HepG2 (cell line): ENCODE results near the gene SRXN1. TPM values are rescaled to one million over a fixed set of nuclear protein-coding genes. Genes with fewer than 3 reads are reported as not detected.
A peak's percentile ranks its signal among the peaks of the same experiment; 100 is the strongest.

Experiments
- ARNTL ChIP-seq: sonication (generic); formaldehyde crosslinking; IDR thresholded peaks from 2 replicates; pipeline ENCODE4 v1.4.0; 2020; ENCODE audit warnings: mild to moderate bottlenecking, missing genetic modification reagents
- BORCS8-MEF2B ChIP-seq: sonication (generic); formaldehyde crosslinking; IDR thresholded peaks from 2 replicates; pipeline ENCODE4 v1.8.0; 2022; ENCODE audit warnings: mild to moderate bottlenecking, missing genetic modification reagents
- CSRNP2 ChIP-seq: sonication (generic); formaldehyde crosslinking; conservative IDR thresholded peaks from 2 replicates; pipeline ENCODE4 v1.8.0; 2022; ENCODE audit warnings: low read depth, missing genetic modification reagents
- DR1 ChIP-seq: sonication (generic); formaldehyde crosslinking; IDR thresholded peaks from 2 replicates; pipeline ENCODE4 v1.8.0; 2021; ENCODE audit warnings: mild to moderate bottlenecking, missing genetic modification reagents, inconsistent platforms
- ELK4 ChIP-seq: sonication (generic); formaldehyde crosslinking; IDR thresholded peaks from 2 replicates; pipeline ENCODE4 v1.9.0; 2021; ENCODE audit warnings: missing genetic modification reagents, borderline replicate concordance
- HINFP ChIP-seq: sonication (generic); formaldehyde crosslinking; IDR thresholded peaks from 2 replicates; pipeline ENCODE4 v1.4.0; 2020; ENCODE audit warnings: low read depth, mild to moderate bottlenecking, missing genetic modification reagents
- IKZF4 ChIP-seq: sonication (generic); formaldehyde crosslinking; IDR thresholded peaks from 2 replicates; pipeline ENCODE4 v1.5.1; 2020; ENCODE audit warnings: borderline replicate concordance, mild to moderate bottlenecking, low read depth, missing genetic modification reagents; ENCODE audit errors: not compliant biosample characterization
- MEIS1 ChIP-seq: sonication (generic); formaldehyde crosslinking; IDR thresholded peaks from 2 replicates; pipeline ENCODE4 v1.9.0; 2021; ENCODE audit warnings: mild to moderate bottlenecking, missing genetic modification reagents, moderate library complexity, borderline replicate concordance
- NFRKB ChIP-seq: fragments of 450-650 bp; IDR thresholded peaks from 2 replicates; pipeline ENCODE4 v1.6.1; 2017
- PHF21A ChIP-seq: sonication (generic); formaldehyde crosslinking; IDR thresholded peaks from 2 replicates; pipeline ENCODE4 v1.5.0; 2020; ENCODE audit warnings: mild to moderate bottlenecking, missing genetic modification reagents
- SMAD3 ChIP-seq: sonication (generic); formaldehyde crosslinking; IDR thresholded peaks from 2 replicates; pipeline ENCODE4 v1.4.0; 2020; ENCODE audit warnings: missing genetic modification reagents
- SP140L ChIP-seq: sonication (generic); formaldehyde crosslinking; IDR thresholded peaks from 2 replicates; pipeline ENCODE4 v1.4.0; 2020; ENCODE audit warnings: missing genetic modification reagents, borderline replicate concordance
- TFDP1 ChIP-seq: IDR thresholded peaks from 2 replicates; pipeline ENCODE4 v1.6.1; 2016; ENCODE audit warnings: missing compliant biosample characterization, missing genetic modification reagents, borderline replicate concordance
- THAP11 ChIP-seq: IDR thresholded peaks from 2 replicates; pipeline ENCODE4 v1.6.1; 2016; ENCODE audit warnings: missing biosample characterization, missing genetic modification reagents
- TSC22D2 ChIP-seq: sonication (generic); formaldehyde crosslinking; IDR thresholded peaks from 2 replicates; pipeline ENCODE4 v1.5.1; 2020; ENCODE audit warnings: missing genetic modification reagents, mild to moderate bottlenecking, borderline replicate concordance
- ZMAT3 ChIP-seq: sonication (generic); formaldehyde crosslinking; conservative IDR thresholded peaks from 2 replicates; pipeline ENCODE4 v1.7.0; 2021; ENCODE audit warnings: missing genetic modification reagents
- ZNF101 ChIP-seq: sonication (generic); formaldehyde crosslinking; IDR thresholded peaks from 2 replicates; pipeline ENCODE4 v1.4.0; 2020; ENCODE audit warnings: mild to moderate bottlenecking, low read depth, missing genetic modification reagents, borderline replicate concordance
- ZNF232 ChIP-seq: sonication (generic); formaldehyde crosslinking; IDR thresholded peaks from 2 replicates; pipeline ENCODE4 v1.4.0; 2020; ENCODE audit warnings: missing genetic modification reagents, borderline replicate concordance
- ZNF512 ChIP-seq: sonication (generic); formaldehyde crosslinking; IDR thresholded peaks from 2 replicates; pipeline ENCODE4 v1.4.0; 2020; ENCODE audit warnings: mild to moderate bottlenecking, missing genetic modification reagents
- ZNF558 ChIP-seq: sonication (generic); formaldehyde crosslinking; IDR thresholded peaks from 2 replicates; pipeline ENCODE4 v1.9.0; 2022; ENCODE audit warnings: mild to moderate bottlenecking, missing genetic modification reagents, borderline replicate concordance
- ZNF639 ChIP-seq: conservative IDR thresholded peaks from 2 replicates; pipeline ENCODE4 v1.6.1; 2018; ENCODE audit warnings: missing genetic modification reagents
- polyA plus RNA-seq, 8 experiments: library from polyadenylated mRNA; depleted of rRNA in 3 of 8; stranded (reverse) in 7 of 8; unstranded in 1 of 8; fragments of >200 nt; fragmentation: Illumina TruSeq in 4 of 8; extraction: Trizol in 4 of 8; gene quantifications; 2 replicates each; pipeline versions ENCODE4 v1.2.1 to v1.2.3, GENCODE V29; 2011 to 2016; ENCODE audit warnings: low read depth in 4 of 8, missing spikeins in 1 of 8, mixed read lengths in 1 of 8; ENCODE audit not compliant: insufficient read depth in 1 of 8
- total RNA-seq, 5 experiments: library from RNA; depleted of rRNA; stranded (reverse); fragments of >200 nt; fragmentation: Illumina TruSeq; extraction: Trizol; gene quantifications; 2 replicates each; pipeline ENCODE4 v1.2.3, GENCODE V29; 2016; ENCODE audit warnings: low read depth in 1 of 5

Gene SRXN1
- total and polyA plus RNA-seq, 2 of the 13 experiments (the other 11 are each of a cell fraction or from before 2014, with no cell fraction given): 29.9 to 87.7 TPM

GRCh38 chr20:641516-641875 lies 11.5 kb downstream of the SRXN1 start (continued):
- no peak for TF ChIP-seq ZNF101 (CRISPR knock-in tag)
- no peak for TF ChIP-seq CSRNP2 (CRISPR knock-in tag)
- peak; percentile 47; the same call in 1 of the 2 replicates for TF ChIP-seq ZMAT3 (CRISPR knock-in tag)
- TF ChIP-seq TFDP1: 0 out of 2 replicates have a peak, but pooled peaks have one; percentile 8
- TF ChIP-seq BORCS8-MEF2B (CRISPR knock-in tag): no peak
- no peak; the same call in 1 of the 2 replicates for TF ChIP-seq ZNF232
- TF ChIP-seq HINFP (CRISPR knock-in tag): no peak
- no peak for TF ChIP-seq SMAD3 (CRISPR knock-in tag)
- peak; percentile 28; the same call in 1 of the 2 replicates for TF ChIP-seq THAP11 (CRISPR knock-in tag)
- no peak for TF ChIP-seq ZNF512
- no peak for TF ChIP-seq NFRKB
- TF ChIP-seq IKZF4: no peak
- TF ChIP-seq MEIS1 (CRISPR knock-in tag): peak; percentile 67; the same call in 1 of the 2 replicates
- no peak for TF ChIP-seq ARNTL (CRISPR knock-in tag)
- no peak for TF ChIP-seq ELK4 (CRISPR knock-in tag)
- TF ChIP-seq ZNF558 (CRISPR knock-in tag): no peak
- TF ChIP-seq TSC22D2 (CRISPR knock-in tag): no peak
- TF ChIP-seq SP140L (CRISPR knock-in tag): no peak
- TF ChIP-seq PHF21A (CRISPR knock-in tag): no peak
- TF ChIP-seq DR1: no peak
- no peak for TF ChIP-seq ZNF639
